Activated CD8-positive, alpha-beta T cell treated with anti-CD3 and anti-CD28 coated beads for 36 hours (primary cell): ENCODE results near the gene MYT1. TPM values are rescaled to one million over a fixed set of nuclear protein-coding genes. Genes with fewer than 3 reads are reported as not detected.

Source experiments
- ATAC-seq: fragments of 200-7000 bp; cut with Tn5 transposase; one replicate; pipeline ENCODE4 v1.10.0; 2021; ENCODE audit warnings: mild to moderate bottlenecking, moderate library complexity
- CTCF ChIA-PET: fragments of 350-600 bp; sonication (Branson Sonifier 250); formaldehyde crosslinking; loops from one replicate; lab custom pipeline; 2021; ENCODE audit warnings: antibody characterized with exemption; lab: Charles Lee
- POLR2A ChIA-PET: fragments of 350-600 bp; sonication (Branson Sonifier 250); formaldehyde crosslinking; loops from one replicate; lab custom pipeline; 2021; ENCODE audit warnings: antibody characterized with exemption; lab: Charles Lee
- DNase-seq: peaks from one replicate; pipeline ENCODE4 v3.0.0-alpha.2; 2020
- H3K27ac Mint-ChIP-seq: one replicate; pipeline ENCODE4 v1.8.0; 2021; ENCODE audit warnings: mild to moderate bottlenecking, mixed read lengths
- H3K27me3 Mint-ChIP-seq: one replicate; pipeline ENCODE4 v1.8.0; 2021; ENCODE audit warnings: mixed read lengths
- H3K36me3 Mint-ChIP-seq: one replicate; pipeline ENCODE4 v1.8.0; 2021; ENCODE audit warnings: low read depth, mixed read lengths
- H3K4me1 Mint-ChIP-seq: one replicate; pipeline ENCODE4 v1.8.0; 2021; ENCODE audit warnings: low read depth, mixed read lengths
- H3K4me3 Mint-ChIP-seq: one replicate; pipeline ENCODE4 v1.8.0; 2021; ENCODE audit warnings: mild to moderate bottlenecking, moderate library complexity, mixed read lengths
- H3K9me3 Mint-ChIP-seq: one replicate; pipeline ENCODE4 v1.8.0; 2021; ENCODE audit warnings: mixed read lengths
- intact Hi-C: fragments of 100-400 bp; cut with micrococcal nuclease; formaldehyde crosslinking; loops from one replicate; pipeline ENCODE4 v1.10.0; 2022
- total RNA-seq, 2 experiments: library from RNA; stranded (reverse); gene quantifications; one replicate each; pipeline ENCODE4 v1.2.3, GENCODE V29; 2021
- TF ChIP-seq, protein P1 (sequence below): fragments of 200-600 bp; IDR thresholded peaks from one replicate; pipeline ENCODE4 v1.8.0; 2022; ENCODE audit warnings: antibody characterized with exemption, mild to moderate bottlenecking

Gene MYT1
- total RNA-seq, 2 experiments from 2014 or later: not detected

DNA sequence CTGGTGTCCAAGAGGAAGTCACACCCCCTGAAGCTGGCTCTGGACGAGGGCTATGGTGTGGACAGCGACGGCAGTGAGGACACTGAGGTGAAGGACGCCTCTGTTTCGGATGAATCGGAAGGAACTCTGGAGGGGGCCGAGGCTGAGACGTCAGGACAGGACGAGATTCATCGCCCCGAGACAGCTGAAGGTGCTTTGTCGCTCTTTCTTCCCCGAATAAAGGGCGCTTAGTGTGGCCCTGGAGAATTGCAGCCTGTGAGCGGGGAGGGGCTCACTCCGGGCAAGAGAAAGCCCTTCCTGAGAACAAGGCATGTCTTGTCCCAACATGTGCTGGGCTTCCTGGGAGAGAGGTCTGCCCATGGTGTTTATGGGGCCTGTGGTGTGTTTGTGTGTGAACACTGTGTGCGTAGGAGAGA, 41.4 kb downstream of the MYT1 start:
- POLR2A ChIA-PET: no interaction called here

DNA sequence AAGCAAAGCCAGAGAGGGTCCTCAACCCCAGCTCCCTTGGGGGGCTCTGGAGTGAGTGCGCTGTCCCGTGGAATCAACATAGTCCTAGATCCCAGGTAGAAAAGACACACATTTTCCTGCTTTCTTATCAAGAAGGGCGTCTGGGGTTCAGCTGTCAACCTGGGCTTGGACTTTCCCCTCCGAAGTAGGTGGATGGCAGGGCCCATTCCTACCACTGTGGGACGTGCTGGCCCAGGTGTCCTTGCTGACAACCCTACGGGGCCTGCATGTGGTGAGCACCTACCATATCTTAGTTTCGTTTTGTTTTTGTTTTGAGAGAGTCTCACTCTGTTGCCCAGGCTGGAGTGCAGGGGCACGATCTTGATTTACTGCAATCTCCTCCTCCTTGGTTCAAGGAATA, 42.4 kb downstream of the MYT1 start:
- Mint-ChIP-seq H3K9me3 (no peaks in the 10 kb centered on the region), H3K4me1 (no peaks in the 10 kb centered on the region), H3K27me3 (peaks cover 2% of the 10 kb centered on the region), H3K27ac (no peak overlapping the region), H3K4me3 (no peak overlapping the region), H3K36me3 (no peaks in the 10 kb centered on the region)
- ATAC-seq (no peak), DNase-seq (no peak)
- POLR2A ChIA-PET: no interaction called here
- intact Hi-C loops: no loop called here
- CTCF ChIA-PET: no interaction called here
- TF ChIP-seq, protein P1, sequence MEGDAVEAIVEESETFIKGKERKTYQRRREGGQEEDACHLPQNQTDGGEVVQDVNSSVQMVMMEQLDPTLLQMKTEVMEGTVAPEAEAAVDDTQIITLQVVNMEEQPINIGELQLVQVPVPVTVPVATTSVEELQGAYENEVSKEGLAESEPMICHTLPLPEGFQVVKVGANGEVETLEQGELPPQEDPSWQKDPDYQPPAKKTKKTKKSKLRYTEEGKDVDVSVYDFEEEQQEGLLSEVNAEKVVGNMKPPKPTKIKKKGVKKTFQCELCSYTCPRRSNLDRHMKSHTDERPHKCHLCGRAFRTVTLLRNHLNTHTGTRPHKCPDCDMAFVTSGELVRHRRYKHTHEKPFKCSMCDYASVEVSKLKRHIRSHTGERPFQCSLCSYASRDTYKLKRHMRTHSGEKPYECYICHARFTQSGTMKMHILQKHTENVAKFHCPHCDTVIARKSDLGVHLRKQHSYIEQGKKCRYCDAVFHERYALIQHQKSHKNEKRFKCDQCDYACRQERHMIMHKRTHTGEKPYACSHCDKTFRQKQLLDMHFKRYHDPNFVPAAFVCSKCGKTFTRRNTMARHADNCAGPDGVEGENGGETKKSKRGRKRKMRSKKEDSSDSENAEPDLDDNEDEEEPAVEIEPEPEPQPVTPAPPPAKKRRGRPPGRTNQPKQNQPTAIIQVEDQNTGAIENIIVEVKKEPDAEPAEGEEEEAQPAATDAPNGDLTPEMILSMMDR: no peak

More for the DNA sequence above, 41.4 kb downstream of the MYT1 start:
- DNase-seq (no peak), ATAC-seq (no peak)
- Mint-ChIP-seq H3K4me1 (no peaks in the 10 kb centered on the region), H3K9me3 (no peaks in the 10 kb centered on the region), H3K27ac (no peak overlapping the region), H3K27me3 (peaks cover 2% of the 10 kb centered on the region), H3K4me3 (no peak overlapping the region), H3K36me3 (no peaks in the 10 kb centered on the region)
- CTCF ChIA-PET: no interaction called here
- TF ChIP-seq, protein P1: no peak
- intact Hi-C loops: no loop called here

DNA sequence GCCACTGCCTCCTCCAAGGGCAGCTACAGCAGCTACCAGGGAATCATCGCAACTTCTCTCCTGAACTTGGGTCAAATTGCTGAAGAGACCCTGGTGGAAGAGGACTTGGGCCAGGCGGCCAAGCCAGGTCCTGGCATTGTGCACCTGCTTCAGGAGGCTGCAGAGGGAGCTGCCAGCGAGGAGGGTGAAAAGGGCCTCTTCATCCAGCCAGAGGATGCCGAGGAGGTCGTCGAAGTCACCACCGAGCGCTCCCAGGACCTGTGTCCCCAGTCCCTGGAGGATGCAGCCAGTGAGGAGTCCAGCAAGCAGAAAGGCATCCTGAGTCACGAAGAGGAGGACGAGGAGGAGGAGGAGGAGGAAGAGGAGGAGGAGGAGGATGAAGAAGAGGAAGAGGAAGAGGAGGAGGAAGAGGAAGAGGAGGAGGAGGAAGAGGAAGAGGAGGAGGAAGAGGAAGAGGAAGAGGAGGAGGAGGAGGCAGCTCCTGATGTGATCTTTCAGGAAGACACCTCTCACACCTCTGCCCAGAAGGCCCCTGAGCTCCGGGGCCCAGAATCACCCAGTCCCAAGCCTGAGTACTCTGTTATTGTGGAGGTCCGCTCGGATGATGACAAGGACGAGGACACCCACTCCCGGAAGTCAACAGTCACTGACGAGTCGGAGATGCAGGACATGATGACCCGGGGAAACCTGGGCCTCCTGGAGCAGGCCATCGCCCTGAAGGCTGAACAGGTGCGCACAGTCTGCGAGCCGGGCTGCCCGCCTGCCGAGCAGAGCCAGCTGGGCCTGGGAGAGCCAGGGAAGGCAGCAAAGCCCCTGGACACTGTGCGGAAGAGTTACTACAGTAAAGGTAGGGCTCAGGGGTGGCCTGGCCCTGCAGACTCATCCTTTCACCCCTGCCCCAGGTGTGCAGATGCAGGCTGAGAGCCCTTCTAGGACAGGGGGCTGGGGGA, 43.7 kb downstream of the MYT1 start:
- no peak overlapping the region for H3K4me3 Mint-ChIP-seq
- no peak for DNase-seq
- TF ChIP-seq, protein P1: no peak
- ChIA-PET POLR2A (no interaction called here), CTCF (no interaction called here)
- H3K27ac Mint-ChIP-seq: no peak overlapping the region
- H3K9me3 Mint-ChIP-seq: no peaks in the 10 kb centered on the region
- H3K36me3 Mint-ChIP-seq: no peaks in the 10 kb centered on the region
- H3K4me1 Mint-ChIP-seq: no peaks in the 10 kb centered on the region
- intact Hi-C loops: no loop called here
- H3K27me3 Mint-ChIP-seq: peaks cover 2% of the 10 kb centered on the region
- ATAC-seq: no peak

DNA sequence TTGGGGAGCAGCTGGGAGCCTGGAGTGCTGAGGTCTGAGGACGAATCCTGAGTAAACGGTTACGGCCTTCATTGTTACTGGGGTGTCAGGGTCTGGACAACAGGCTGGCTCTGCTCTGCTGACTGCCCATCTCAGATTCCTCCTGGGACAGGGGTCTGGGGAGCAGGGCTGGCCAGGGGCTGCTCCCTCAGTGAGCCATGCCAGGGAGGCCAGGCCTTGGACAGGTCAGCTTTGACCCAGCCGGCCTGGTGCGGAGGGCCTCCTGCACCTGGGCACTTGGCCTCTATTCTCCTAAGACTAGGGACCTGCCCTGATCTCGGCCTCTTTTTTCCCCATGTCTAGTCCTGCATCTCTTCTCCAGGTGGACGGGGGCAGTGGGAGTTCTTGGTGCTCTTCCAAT, 44.9 kb downstream of the MYT1 start:
- POLR2A ChIA-PET: no interaction called here
- TF ChIP-seq, protein P1: no peak
- Mint-ChIP-seq H3K27me3 (no peaks in the 10 kb centered on the region), H3K4me1 (no peaks in the 10 kb centered on the region), H3K27ac (no peak overlapping the region), H3K36me3 (no peaks in the 10 kb centered on the region), H3K4me3 (no peak overlapping the region), H3K9me3 (no peaks in the 10 kb centered on the region)
- no peak for DNase-seq
- no peak for ATAC-seq
- CTCF ChIA-PET: no interaction called here
- intact Hi-C loops: no loop called here

DNA sequence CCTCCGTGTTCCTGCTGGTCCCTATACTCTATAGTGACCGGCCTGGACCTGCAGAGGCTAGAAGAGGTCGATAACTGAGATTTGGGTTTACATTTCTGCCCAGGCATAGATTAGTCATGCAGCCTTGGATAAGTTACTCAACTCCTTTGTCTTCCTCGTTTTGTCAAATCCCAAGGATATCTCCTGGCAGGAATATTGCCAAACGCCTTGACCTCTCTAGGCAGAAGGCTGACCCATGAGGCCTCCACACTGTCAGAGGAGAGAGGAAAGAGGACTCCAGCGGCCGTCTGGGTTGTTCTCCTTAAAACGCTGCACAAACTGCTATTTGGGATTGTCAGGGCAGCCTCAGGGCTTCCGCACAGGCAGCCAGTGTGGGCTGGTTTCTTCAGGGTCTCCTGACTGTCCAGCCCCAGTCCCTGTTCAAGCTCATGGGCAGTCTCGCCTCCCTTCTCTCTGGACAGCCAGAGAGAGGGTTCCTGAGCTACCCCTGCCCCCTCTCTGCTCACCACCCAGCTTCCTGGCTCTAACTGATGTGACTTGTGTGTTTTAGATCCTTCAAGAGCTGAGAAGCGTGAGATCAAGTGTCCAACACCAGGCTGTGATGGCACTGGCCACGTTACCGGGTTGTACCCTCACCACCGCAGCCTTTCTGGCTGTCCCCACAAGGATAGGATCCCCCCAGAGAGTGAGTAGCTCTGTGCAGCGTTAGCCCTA, 46.6 kb downstream of the MYT1 start:
- ATAC-seq (no peak), DNase-seq (no peak)
- H3K9me3 Mint-ChIP-seq: no peaks in the 10 kb centered on the region
- intact Hi-C loops: no loop called here
- no peaks in the 10 kb centered on the region for H3K36me3 Mint-ChIP-seq
- ChIA-PET CTCF (no interaction called here), POLR2A (no interaction called here)
- H3K27me3 Mint-ChIP-seq: no peaks in the 10 kb centered on the region
- TF ChIP-seq, protein P1: no peak
- H3K4me3 Mint-ChIP-seq: no peak overlapping the region
- peaks cover 10% of the 10 kb centered on the region for H3K4me1 Mint-ChIP-seq
- H3K27ac Mint-ChIP-seq: no peak overlapping the region
